ENCODE measurements around the gene CDC25C.

The CDC25C gene

GRCh38 chr5:138352071-138352721 is 20.6 kb upstream of the CDC25C start, which contains the start of gene KDM3B:
KDM3B (plus strand) TSS chr5:138352685; CDS start chr5:138352796, 111 bp downstream.
- DNase-seq, result peak; percentile 73 to 92
- Histone ChIP-seq H3K27ac (peak within 1 kb of the TSS; percentile 93 to 96), H3K36me3 (peaks cover 5 to 21% (median 17%) of the 10 kb centered on the region in 3 donors), H3K4me3 (peak within 1 kb of the TSS; percentile 82 to 89), H3K4me1 (peaks cover 0 to 82% (median 43%) of the 10 kb centered on the region in 4 donors), H3K9me3 (no peaks in the 10 kb centered on the region), H3K27me3 (no peaks in the 10 kb centered on the region)
- TF ChIP-seq, protein P1, sequence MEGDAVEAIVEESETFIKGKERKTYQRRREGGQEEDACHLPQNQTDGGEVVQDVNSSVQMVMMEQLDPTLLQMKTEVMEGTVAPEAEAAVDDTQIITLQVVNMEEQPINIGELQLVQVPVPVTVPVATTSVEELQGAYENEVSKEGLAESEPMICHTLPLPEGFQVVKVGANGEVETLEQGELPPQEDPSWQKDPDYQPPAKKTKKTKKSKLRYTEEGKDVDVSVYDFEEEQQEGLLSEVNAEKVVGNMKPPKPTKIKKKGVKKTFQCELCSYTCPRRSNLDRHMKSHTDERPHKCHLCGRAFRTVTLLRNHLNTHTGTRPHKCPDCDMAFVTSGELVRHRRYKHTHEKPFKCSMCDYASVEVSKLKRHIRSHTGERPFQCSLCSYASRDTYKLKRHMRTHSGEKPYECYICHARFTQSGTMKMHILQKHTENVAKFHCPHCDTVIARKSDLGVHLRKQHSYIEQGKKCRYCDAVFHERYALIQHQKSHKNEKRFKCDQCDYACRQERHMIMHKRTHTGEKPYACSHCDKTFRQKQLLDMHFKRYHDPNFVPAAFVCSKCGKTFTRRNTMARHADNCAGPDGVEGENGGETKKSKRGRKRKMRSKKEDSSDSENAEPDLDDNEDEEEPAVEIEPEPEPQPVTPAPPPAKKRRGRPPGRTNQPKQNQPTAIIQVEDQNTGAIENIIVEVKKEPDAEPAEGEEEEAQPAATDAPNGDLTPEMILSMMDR (IDR thresholded peaks at IDR 0.05), result peak; percentile 96 to 100
- intact Hi-C loops (cut with DNase I; ENCODE audit: low total_unique reads), result no loop called here

GRCh38 chr5:138351517-138351916 is 19.9 kb upstream of the CDC25C start:
- DNase-seq, result no peak
- TF ChIP-seq, protein P1 (IDR thresholded peaks at IDR 0.05), result no peak
- H3K4me3 ChIP-seq, result no peak overlapping the region
- H3K36me3 ChIP-seq, result peaks cover 12 to 28% (median 23%) of the 10 kb centered on the region in 3 donors
- H3K27me3 ChIP-seq, result no peaks in the 10 kb centered on the region
- H3K4me1 ChIP-seq, result peaks cover 0 to 76% (median 40%) of the 10 kb centered on the region in 4 donors
- H3K9me3 ChIP-seq, result no peaks in the 10 kb centered on the region
- intact Hi-C loops (cut with DNase I; ENCODE audit: low total_unique reads), result no loop called here
- peak overlapping the region in 1 of 2 donors; percentile 93 for H3K27ac ChIP-seq

DNA sequence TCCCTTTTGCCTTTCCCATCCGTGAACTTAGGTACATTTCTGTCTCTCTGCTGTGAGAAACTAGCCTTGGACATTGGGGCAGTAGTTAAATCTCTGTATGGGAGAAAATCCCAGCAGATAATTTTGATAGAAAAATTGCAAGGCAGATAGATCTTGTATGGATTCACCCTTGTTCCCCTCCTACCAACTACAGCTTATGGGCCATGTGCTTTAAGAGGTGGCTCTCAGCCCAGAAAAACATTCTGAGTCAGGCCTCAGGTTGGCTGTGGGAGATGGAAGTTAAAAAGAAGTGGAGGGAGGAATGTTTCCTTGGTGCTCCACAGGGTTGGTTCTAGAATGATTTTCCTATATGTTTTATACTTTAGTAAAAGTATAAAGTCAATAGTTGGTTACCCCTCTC is 19.5 kb upstream of the CDC25C start:
- no peak for DNase-seq
- Histone ChIP-seq H3K4me1 (peaks cover 0 to 71% (median 38%) of the 10 kb centered on the region in 4 donors), H3K27ac (peak overlapping the region in 1 of 2 donors; percentile 93), H3K27me3 (no peaks in the 10 kb centered on the region), H3K4me3 (no peak overlapping the region), H3K9me3 (no peaks in the 10 kb centered on the region), H3K36me3 (peaks cover 16 to 32% (median 28%) of the 10 kb centered on the region in 3 donors)
- intact Hi-C loops (cut with DNase I; ENCODE audit: low total_unique reads), result no loop called here
- TF ChIP-seq, protein P1 (IDR thresholded peaks at IDR 0.05), result no peak

GRCh38 chr5:138350563-138350890 is 18.9 kb upstream of the CDC25C start:
- Histone ChIP-seq H3K4me1 (peaks cover 0 to 66% (median 37%) of the 10 kb centered on the region in 4 donors), H3K27me3 (no peaks in the 10 kb centered on the region), H3K4me3 (no peak overlapping the region), H3K27ac (peak overlapping the region; percentile 1 to 47), H3K9me3 (no peaks in the 10 kb centered on the region), H3K36me3 (peaks cover 22 to 38% (median 33%) of the 10 kb centered on the region in 3 donors)
- DNase-seq, result no peak
- intact Hi-C loops (cut with DNase I; ENCODE audit: low total_unique reads), result no loop called here
- TF ChIP-seq, protein P1 (IDR thresholded peaks at IDR 0.05), result no peak

DNA sequence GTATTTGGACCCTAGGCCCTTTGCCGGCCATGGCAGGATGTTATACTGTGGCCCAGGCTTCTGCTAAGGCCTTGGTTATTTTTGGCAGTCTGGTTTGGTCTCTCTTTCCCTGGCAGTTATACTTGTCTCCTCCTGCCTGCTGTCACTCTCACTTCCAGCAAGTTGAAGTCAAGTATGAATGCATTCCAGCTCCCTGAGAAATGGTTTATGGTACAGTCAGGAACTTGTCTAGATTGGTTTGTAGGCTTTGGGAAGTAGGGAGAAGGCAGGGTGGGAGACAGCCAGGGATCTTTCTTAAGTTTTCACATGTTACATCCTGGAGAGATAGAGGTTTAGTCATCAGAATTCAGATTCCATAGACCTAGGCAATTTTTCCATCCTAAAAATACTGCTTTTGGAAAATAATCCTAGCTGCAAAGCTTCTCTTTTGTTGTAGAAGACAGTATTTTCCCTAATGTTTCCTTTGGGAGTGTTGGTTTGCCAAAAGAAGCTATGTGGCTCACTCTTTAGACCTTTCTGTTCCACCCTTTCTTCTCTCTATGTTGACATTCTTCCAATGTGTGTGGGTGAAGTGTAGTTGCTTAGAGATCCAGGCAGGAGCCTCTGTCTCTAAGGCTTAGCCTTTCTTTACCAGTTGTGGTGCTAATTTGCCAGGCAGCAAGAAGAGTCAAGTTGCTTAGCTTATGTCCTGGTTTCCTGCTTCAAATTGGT is 18.4 kb upstream of the CDC25C start:
- peaks cover 0 to 61% (median 32%) of the 10 kb centered on the region in 4 donors for H3K4me1 ChIP-seq
- no peak overlapping the region for H3K4me3 ChIP-seq
- H3K9me3 ChIP-seq, result no peaks in the 10 kb centered on the region
- DNase-seq, result no peak
- H3K27me3 ChIP-seq, result no peaks in the 10 kb centered on the region
- intact Hi-C loops (cut with DNase I; ENCODE audit: low total_unique reads), result no loop called here
- peak overlapping the region; percentile 1 to 47 for H3K27ac ChIP-seq
- TF ChIP-seq, protein P1 (IDR thresholded peaks at IDR 0.05), result no peak
- peaks cover 27 to 43% (median 38%) of the 10 kb centered on the region in 3 donors for H3K36me3 ChIP-seq

Data from tibial artery (tissue), 4 donors.